BJ (cell line): ENCODE results near the gene UBXN10. TPM values are rescaled to one million over a fixed set of nuclear protein-coding genes. Genes with fewer than 3 reads are reported as not detected.

Source experiments
- CTCF ChIA-PET: fragments of 350-600 bp; formaldehyde crosslinking; extraction: SDS; loops from one replicate; lab custom pipeline; 2021; ENCODE audit warnings: antibody characterized with exemption, inconsistent platforms; lab: Yijun Ruan, JAX
- POLR2A ChIA-PET: fragments of 300-600 bp; sonication (Branson Sonifier 250); formaldehyde crosslinking; extraction: SDS; loops from one replicate; lab custom pipeline; 2021; ENCODE audit warnings: antibody characterized with exemption; lab: Charles Lee
- DNase-seq: peaks from one replicate; pipeline ENCODE4 v3.0.0-alpha.2; 2011; ENCODE audit warnings: low read depth
- H3K27me3 ChIP-seq: 2 replicates; pipeline ENCODE4 v1.6.0; 2011; ENCODE audit warnings: low read length; ENCODE audit not compliant: control insufficient read depth, insufficient read depth
- H3K36me3 ChIP-seq: 2 replicates; pipeline ENCODE4 v1.5.1; 2011; ENCODE audit warnings: low read length; ENCODE audit not compliant: control insufficient read depth, insufficient read depth
- H3K4me3 ChIP-seq: 2 replicates; pipeline ENCODE4 v1.5.1; 2011; ENCODE audit warnings: low read depth, mild to moderate bottlenecking, control low read depth, low read length
- CTCF ChIP-seq: IDR thresholded peaks from 2 replicates; pipeline ENCODE4 v1.5.1; 2011; ENCODE audit warnings: low read depth, mild to moderate bottlenecking, control low read depth, inconsistent platforms, low read length, moderate library complexity; ENCODE audit not compliant: insufficient read depth
- polyA plus RNA-seq: library from polyadenylated mRNA; depleted of rRNA; stranded (reverse); fragments of >200 nt; gene quantifications from 2 replicates; pipeline ENCODE4 v1.2.3, GENCODE V29; 2011

UBXN10 gene
- polyA plus RNA-seq, 1 experiment = not detected

DNA sequence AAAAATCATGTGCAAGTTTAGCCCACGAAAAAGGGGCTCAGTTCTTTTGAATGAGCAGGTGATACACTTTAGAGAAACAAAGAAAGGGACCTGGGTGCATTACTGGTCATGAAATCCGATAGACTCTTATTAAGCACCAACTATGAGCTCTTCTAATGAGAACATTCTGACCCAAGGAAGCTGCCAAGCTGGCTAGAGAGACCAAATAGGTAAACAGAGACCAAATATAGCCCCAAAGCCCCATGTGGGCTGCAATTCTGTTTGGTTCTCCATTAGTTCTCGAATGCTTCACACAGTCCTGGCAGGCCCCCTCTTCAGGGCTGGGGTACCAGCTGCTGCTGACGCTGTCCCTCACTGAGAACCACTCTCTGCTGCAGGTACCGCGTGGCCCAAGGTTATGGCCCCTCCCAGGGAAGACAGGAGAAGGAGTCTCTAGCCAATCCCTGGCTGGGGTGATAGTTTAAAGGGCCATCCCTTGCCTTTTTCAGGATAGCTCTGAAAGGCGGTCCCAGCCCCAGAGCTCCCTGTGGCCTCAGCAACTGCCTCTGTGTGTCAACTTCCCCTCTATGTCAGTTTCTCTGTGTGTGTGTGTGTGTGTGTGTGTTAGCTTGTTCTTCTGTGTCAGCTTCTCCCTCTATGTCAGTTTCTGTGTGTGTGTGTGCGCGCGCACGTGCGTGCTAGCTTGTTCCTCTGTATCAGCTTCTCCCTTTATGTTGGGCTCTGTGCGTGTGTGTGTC, 7.1 kb upstream of the UBXN10 start:
- Histone ChIP-seq H3K36me3 (no peaks in the 10 kb centered on the region), H3K27me3 (peaks cover 3% of the 10 kb centered on the region), H3K4me3 (no peak overlapping the region)
- no peak for TF ChIP-seq CTCF
- no peak for DNase-seq
- CTCF ChIA-PET = interaction anchor here (0.6 to 2.6 kb wide), 8 partner anchors 13 to 788 kb away, joined by 3 to 12 read pairs (median 5); no protein-coding TSS in a partner anchor
- POLR2A ChIA-PET = no interaction called here

- no peak for TF ChIP-seq CTCF
- POLR2A ChIA-PET = no interaction called here
- CTCF ChIA-PET = interaction anchor here (0.6 to 2.6 kb wide), 7 partner anchors 14 to 262 kb away, joined by 3 to 12 read pairs (median 6); no protein-coding TSS in a partner anchor
- no peak overlapping the region for H3K4me3 ChIP-seq
- peaks cover 4% of the 10 kb centered on the region for H3K27me3 ChIP-seq
- H3K36me3 ChIP-seq = no peaks in the 10 kb centered on the region
- DNase-seq = no peak
Measured at GRCh38 chr1:20179371-20180128, 6.3 kb upstream of the UBXN10 start.

- no peak for TF ChIP-seq CTCF
- POLR2A ChIA-PET = no interaction called here
- H3K27me3 ChIP-seq = peaks cover 10% of the 10 kb centered on the region
- DNase-seq = no peak
- H3K36me3 ChIP-seq = no peaks in the 10 kb centered on the region
- H3K4me3 ChIP-seq = no peak overlapping the region
- CTCF ChIA-PET = interaction anchor here (1.2 to 2.6 kb wide), 5 partner anchors 14 to 263 kb away, joined by 3 to 12 read pairs (median 6); no protein-coding TSS in a partner anchor
Measured at GRCh38 chr1:20180129-20180843, 5.6 kb upstream of the UBXN10 start.

GRCh38 chr1:20180844-20181207, 5.1 kb upstream of the UBXN10 start:
- ChIA-PET CTCF (interaction anchor here (1.4 to 2.6 kb wide), 3 partner anchors 14 to 29 kb away, joined by 3 to 12 read pairs (median 6); no protein-coding TSS in a partner anchor), POLR2A (no interaction called here)
- TF ChIP-seq CTCF = no peak
- no peaks in the 10 kb centered on the region for H3K36me3 ChIP-seq
- H3K4me3 ChIP-seq = no peak overlapping the region
- H3K27me3 ChIP-seq = peaks cover 10% of the 10 kb centered on the region
- no peak for DNase-seq
